GM18498 (cell line): ENCODE data around the gene FGB.

Experiments
- ATAC-seq: cut with Tn5 transposase; IDR thresholded peaks from one replicate; pipeline ENCODE4 v1.9.1; 2021; ENCODE audit warnings: mild to moderate bottlenecking, moderate library complexity; ENCODE audit not compliant: unreplicated experiment

FGB gene

GRCh38 chr4:154617820-154618317 is 55.1 kb downstream of the FGB start:
- ATAC-seq = no peak

- peak; percentile 71 for ATAC-seq
Observed at GRCh38 chr4:154618708-154619315, 56.0 kb downstream of the FGB start.

GRCh38 chr4:154620111-154620510 is 57.3 kb downstream of the FGB start:
- ATAC-seq = no peak
